DMS 273 (cell line): ENCODE results near the gene GSTM4.

ENCODE experiments used
- DNase-seq: peaks from one replicate; lab custom pipeline; 2025; ENCODE audit not compliant: unreplicated experiment; lab: John Stamatoyannopoulos, UW

The GSTM4 gene

GRCh38 chr1:109624201-109625010, 31.5 kb upstream of the GSTM4 start:
- DNase-seq, result no peak

- no peak for DNase-seq
Measured at GRCh38 chr1:109625176-109625575, 30.7 kb upstream of the GSTM4 start.

- peak; percentile 29 for DNase-seq
Measured at GRCh38 chr1:109625601-109626560, 30.0 kb upstream of the GSTM4 start.

GRCh38 chr1:109626682-109627408, 29.1 kb upstream of the GSTM4 start:
- DNase-seq, result no peak

- DNase-seq, result no peak
Measured at GRCh38 chr1:109627692-109628399, 28.1 kb upstream of the GSTM4 start.

GRCh38 chr1:109628540-109629321, 27.2 kb upstream of the GSTM4 start:
- DNase-seq, result no peak

GRCh38 chr1:109629372-109630030, 26.4 kb upstream of the GSTM4 start:
- no peak for DNase-seq

- peak; percentile 34 for DNase-seq
Measured at GRCh38 chr1:109630081-109630897, 25.6 kb upstream of the GSTM4 start.

GRCh38 chr1:109630898-109631512, 24.9 kb upstream of the GSTM4 start:
- no peak for DNase-seq

- DNase-seq, result peak; percentile 81
Measured at GRCh38 chr1:109631513-109632505, 24.1 kb upstream of the GSTM4 start.

- DNase-seq, result peak; percentile 96
Measured at GRCh38 chr1:109632671-109633346, 23.1 kb upstream of the GSTM4 start.

- DNase-seq, result no peak
Measured at GRCh38 chr1:109634292-109634691, 21.6 kb upstream of the GSTM4 start.

- no peak for DNase-seq
Measured at GRCh38 chr1:109634771-109635750, 20.8 kb upstream of the GSTM4 start.

- peak; percentile 56 for DNase-seq
Measured at GRCh38 chr1:109635862-109636200, 20.1 kb upstream of the GSTM4 start.
